Thyroid gland (tissue), 4 donors: ENCODE measurements around the gene HTRA3.

ENCODE experiments used
- CTCF ChIP-seq, 6 experiments: fragments of 200-600 bp in 3 of 6; fragments of 450-650 bp in 3 of 6; sonication (generic) in 3 of 6; IDR thresholded peaks; one replicate each; pipeline ENCODE4 v1.5.1; 2016 to 2019; ENCODE audit warnings: antibody characterized with exemption in 6 of 6, mild to moderate bottlenecking in 2 of 6, inconsistent platforms in 1 of 6, moderate library complexity in 1 of 6
- POLR2A ChIP-seq, 2 donors: fragments of 450-650 bp; IDR thresholded peaks; one replicate each; pipeline ENCODE4 v1.6.1; 2017; ENCODE audit warnings: antibody characterized with exemption in 2 of 2, mild to moderate bottlenecking in 2 of 2, moderate library complexity in 1 of 2

GRCh38 chr4:8236106-8236919 lies 33.2 kb upstream of the HTRA3 start:
- TF ChIP-seq CTCF (IDR thresholded peaks at IDR 0.05) (no peak), POLR2A (IDR thresholded peaks at IDR 0.05) (no peak)
